GM19239 (cell line): ENCODE data around the gene RGS13.

ENCODE experiments used
- DNase-seq: peaks from one replicate; pipeline ENCODE4 v3.0.0; 2011; ENCODE audit warnings: low spot score; ENCODE audit not compliant: insufficient read length
- FAIRE-seq: peaks from 2 replicates; lab custom pipeline; 2011; peaks lifted over from hg19 to GRCh38; lab: Jason Lieb, UNC

Gene RGS13

DNA sequence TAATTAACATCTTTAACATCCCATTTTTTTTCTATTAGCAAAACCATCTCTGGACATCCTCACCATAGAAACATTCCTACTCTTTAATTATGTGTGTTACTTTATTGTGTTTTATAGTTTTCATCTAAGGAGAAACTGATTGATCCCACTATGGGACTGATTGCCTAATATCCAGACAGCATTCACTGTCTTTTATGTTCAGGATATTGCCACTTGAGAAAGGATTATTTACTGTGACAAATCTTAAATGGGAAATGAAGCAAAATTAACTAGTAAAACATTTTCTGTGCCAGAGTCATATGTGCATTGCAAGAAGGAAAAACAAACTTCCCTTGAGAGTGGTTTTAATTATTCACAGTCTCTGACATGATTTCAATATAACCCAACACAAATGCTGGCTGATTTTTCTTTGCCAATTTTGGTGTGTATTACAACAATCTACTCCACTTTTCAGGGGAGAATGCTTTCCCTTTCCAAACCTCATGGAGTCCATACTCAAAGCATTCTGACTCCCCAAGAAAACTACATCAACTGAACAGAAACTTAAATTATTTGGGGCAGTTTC is 15.8 kb upstream of the RGS13 start:
- DNase-seq (no peak), FAIRE-seq (no peak)

DNA sequence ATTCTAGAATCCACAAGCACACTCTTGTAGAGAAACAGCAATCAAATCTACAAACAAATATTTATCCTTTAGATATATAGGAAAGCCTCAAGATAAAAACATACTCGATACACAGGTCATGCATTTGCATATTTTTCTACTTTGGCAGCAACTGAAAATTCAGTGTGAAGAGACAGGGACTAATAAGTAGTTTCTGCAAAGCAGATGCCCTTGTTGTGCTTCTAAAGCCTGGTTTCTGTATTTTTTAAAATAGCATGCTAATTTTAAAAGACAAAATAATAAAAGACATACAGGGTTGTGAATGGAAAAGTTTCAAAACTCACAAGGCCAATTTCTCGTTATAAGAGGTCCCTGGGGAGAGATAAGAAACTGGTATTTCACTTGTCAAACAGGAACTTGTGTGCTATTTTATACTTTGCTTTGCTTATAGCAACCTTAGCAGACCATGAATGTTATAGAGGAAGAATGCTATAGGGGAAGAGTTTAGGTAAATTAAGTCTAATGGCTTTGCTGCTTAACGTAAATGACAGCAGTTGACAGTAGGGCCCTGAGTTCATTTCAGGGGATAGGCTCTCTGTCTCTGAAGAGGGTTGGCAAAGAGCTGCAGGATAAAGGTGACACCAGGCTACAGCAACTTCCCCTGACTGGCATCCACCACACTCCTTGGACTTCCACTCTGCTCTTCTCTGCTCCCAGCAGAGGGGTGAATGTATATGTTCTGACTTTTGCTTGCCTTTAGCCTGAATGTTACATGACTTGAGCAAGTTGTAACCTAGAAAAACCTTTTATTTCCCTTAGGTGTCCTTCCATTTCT is 9.4 kb upstream of the RGS13 start:
- DNase-seq (peak; percentile 7), FAIRE-seq (peak; percentile 89)

DNA sequence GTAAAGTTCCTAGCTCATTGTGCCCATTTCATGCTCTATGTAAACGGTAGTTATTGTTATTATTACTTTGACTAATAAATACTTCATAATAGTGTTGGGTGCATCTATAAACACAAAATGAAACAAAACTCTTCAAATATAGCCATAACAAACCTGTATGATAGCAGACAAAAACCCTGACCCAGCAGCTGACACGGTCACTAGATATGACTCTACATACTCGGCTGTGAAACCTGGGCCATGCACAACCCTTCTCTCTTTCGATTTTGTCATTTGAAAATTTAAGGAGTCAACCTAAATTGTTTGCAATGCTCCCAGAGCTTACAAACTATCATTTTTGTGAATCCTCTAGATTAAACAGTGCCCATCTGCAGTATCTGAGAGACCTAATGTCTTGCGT is 8.0 kb upstream of the RGS13 start:
- FAIRE-seq (peak; percentile 95), DNase-seq (no peak)

DNA sequence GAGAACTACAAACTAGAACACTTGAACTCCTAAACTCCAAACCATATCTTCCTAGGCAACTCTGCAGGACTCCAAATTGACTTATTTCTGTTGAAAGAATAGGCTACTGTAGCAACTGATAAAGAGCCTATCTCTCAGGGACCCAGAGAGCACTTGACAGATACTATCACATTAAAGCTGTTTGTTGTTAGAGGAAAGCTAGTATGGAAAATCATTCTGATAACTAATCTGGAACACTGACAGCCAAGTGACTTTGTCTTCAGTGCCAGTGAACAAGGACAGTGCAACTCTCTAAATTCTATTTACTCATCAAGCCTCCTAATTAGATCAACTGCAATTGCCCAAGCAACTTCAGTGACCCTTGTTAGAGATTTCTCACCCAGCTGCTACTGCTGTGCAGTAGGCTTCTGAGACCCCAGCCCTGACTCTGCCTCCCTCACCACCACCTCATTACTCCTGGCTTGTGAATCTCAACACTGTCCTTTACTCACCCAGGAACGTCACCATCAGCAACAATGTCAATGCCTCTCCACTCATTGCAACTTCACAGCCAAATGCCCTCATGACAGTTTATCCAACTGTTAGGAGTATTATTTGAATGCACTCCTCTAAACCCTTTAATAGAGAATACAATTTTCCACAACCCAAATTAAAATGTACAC is 7.4 kb upstream of the RGS13 start:
- DNase-seq (no peak), FAIRE-seq (peak; percentile 82)

DNA sequence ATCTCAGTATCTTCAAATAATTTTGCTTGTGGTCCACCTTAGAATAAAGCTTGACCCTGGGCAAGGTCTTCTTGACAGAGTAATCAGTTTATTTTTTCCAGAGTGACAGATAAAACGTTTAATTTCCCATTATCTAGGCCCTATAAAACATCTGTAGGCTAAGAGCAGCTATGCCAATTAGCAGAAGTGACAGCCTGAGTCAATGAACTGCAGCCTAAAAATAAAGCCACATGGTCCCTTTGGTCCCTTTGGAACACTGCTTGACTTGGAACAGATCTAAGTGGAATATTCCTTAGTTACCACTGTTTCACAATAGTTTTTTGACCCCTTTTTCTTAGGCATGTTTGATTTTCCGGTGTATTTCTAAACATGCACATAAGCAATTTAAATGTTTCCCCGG is 6.3 kb upstream of the RGS13 start:
- FAIRE-seq, result peak; percentile 64
- no peak for DNase-seq

DNA sequence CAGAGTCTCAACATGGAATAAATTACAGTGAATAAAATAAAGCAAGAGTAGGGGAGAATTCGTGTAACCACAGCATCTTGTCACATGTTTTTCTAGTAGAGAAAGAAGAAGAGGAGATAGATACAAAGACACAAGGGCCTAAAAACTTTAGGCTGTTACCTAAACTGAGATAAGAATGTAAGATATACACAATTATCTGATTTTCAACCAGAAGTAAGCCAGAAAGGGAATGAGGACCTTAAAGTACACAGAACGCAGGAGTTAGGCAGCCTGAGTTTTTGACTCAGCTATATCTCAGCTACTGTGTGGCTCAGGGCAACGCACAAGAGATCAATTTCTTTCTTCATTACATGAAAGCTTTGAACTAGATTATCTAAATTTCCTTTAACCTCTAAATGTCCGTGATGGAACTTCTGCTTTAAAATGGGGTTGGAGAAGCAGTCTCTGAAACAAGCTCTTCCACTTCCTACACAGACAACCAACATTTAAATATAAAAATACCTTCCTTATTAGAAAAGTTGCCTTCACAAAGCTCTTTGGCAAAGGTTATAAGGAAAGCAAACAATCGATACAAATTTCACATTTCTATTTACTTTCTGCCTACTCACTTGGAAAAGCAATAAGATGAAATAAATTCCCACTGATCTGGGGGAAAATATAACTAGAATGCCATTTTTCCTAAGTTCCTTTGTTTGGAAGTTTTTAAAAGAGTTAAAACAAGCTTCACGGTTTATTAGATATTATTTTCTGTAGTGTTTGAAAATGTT is 5.2 kb upstream of the RGS13 start:
- DNase-seq, result no peak
- no peak for FAIRE-seq

DNA sequence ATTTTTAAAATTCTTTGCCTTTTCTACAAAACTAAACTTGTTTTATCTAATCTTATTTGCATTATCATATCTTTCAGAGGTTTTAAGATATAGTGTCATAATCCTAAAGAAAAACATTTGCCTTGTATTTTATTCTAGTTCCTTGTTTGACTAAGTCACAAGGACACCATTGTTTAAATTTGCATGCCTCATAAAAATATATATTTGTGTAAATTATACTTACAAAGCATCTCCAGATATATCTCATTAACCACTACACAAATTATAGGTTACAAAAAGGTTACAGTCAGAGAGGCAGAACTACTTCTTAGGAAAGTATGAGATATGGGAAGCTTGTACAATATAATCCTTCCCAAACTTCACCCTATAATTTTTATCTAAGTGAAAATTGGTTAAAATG is 4.2 kb upstream of the RGS13 start:
- DNase-seq (no peak), FAIRE-seq (peak; percentile 39)

DNA sequence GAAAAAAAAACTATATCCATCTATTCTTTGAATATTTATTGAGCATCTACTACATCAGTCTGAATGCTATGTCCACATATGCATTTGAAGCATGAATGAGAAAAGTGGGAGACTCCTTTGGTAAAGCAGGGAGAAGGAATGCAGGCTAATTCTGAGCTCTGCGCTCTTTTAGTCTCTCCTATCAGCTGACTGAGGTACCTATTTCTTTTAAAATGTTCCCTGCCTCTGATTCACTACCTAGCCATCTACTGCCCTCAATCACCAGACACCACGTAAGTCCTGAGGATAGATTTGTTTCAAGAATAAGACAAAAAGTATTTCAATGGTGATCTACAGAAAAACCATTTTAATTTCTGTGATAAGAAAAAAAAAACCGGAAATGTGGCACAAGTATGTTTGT is 3.8 kb upstream of the RGS13 start:
- FAIRE-seq (no peak), DNase-seq (no peak)

DNA sequence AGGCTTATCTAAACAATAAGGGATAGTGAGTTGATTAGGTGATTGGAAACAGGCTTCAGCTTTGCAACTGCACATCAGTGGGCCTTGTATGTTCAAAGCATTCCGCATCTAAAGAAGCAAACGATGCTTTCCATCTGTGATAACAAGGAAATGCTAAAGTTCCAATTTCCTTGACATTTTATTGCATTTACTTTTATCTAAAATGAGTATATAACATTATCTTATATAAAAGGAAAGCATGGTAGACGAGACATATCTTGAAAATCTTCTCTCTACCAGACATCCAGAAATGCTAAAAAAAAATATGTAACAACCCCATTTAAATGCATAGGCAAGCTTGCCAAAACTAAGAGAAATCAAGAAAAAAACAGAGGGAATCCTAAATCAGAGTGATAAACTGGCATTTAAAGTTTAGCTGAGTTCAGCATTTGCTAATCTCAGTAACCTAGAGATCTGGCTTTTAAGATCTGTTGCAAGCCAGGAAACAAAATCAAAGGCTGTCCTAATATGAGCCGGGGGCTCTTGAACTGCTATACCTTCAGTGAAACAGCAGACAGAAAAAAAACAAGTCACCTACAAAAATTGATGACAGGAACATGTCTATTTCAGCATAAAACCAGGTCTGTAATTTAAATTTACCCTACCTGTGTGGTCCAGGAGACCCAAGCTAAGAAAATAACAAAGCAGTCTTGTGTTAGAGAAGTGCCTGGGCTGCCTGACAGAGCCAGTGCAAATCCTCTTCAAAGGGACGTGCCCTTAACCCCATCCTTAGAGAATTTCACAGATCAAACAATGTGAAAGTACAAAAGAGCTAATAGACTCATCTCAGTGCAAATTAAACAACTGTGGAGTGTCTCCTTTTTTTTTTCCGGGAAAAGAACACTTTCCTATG is 3.1 kb upstream of the RGS13 start:
- FAIRE-seq (no peak), DNase-seq (no peak)

DNA sequence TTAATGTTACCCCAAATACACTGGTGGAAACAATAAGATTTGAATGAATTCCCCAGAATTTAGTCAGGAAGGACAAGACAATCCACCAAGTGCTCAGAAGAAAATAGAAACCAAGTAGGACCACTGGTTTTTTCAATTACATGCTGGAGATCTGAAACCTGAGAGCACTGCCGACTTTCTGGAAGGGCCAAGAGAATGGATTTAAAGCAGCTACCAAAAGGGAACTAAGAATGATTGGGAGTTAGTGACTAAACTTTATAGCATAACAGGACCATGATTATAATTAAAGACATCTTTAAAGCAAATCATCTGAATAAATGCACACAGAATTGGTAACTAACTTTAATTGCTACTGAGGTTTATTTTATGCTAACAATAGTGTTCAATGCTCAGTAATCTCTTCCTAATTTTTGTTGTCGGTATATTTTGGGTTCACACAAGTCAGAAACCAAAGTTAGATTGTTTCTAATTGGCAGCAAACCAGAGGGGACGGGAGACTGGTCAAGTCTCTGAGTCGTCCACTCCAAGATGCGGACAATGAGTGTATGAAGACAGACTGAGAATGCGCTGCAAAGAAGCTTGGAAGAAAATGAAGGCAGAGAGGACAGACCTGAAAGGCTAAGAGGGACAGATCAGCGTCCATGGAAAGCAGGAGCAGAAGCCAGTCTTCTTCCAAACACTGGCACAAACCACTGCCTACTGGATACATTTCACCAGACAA is 2.3 kb upstream of the RGS13 start:
- DNase-seq (no peak), FAIRE-seq (no peak)

DNA sequence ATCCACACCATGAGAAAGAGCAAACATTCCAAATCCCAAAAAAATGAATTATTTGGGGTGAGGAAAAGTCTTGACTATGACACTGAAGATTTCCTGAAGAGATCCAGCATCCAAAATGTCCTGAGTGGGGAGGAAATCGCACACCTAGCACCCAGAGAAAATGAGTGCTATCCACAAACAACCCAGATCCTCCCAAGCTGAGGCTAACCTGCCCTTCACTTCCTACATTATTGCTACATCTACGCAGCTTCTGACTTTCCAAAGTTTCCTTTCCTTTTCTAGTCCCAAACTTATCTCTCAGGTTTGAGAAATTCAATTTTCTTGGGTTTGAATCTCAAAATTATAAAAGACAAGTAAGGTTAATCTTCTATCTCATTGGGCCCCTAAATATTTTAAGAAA is 906 bp upstream of the RGS13 start:
- peak; percentile 42 for FAIRE-seq
- DNase-seq, result no peak

DNA sequence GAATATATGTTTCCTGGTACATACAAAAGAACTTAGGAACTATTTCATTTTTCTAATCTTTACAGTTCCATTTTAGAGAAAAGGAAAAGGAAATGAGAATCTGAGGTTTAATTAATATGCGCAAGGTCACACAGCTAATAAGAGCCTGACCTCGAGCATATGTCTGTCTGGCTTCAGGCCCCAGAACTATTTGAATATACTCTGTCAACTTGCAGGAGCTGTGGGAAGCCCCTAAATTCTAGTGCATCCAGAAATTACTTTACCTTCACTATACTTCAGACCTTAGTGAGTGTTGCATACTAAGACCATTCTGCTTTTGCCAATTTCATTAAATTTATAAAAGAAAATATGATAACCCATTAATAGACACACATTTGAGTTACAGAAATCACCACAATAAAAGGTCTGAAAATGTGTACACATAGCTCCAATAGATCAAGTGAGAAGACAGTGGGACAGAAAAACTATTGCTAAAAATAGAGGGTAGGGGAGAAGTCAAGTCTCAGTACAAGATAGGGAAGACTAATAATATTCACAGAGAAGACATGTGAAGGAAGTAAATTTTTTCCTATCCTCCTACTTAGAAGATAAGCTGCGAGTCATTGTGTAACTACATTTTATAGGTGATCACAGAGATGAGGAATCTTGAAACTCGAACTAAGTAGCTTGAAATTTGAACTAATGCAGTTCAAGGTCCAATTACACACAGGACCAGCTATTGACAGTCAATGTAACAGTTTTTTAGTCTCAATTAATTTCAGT is 3.8 kb downstream of the RGS13 start:
- DNase-seq (no peak), FAIRE-seq (peak; percentile 55)

DNA sequence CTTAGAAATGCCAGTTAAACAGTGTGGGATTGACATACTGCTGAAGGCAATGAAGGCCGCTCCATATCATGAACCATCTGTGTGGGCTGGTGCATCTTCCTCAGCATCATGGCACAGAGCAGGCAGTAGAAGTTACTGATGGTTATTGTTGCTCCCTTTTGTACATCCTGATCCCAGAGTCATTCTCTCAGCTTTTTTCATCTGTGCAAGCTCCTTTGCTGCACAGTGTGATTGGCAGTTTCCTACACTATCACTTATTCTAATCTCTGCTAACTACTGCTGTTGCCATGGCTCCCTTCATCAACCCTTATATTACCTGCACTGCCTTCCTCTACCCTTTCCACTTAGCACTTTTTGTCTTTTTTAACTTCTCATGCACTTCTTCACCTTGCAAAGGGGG is 16.2 kb downstream of the RGS13 start:
- DNase-seq (no peak), FAIRE-seq (no peak)

DNA sequence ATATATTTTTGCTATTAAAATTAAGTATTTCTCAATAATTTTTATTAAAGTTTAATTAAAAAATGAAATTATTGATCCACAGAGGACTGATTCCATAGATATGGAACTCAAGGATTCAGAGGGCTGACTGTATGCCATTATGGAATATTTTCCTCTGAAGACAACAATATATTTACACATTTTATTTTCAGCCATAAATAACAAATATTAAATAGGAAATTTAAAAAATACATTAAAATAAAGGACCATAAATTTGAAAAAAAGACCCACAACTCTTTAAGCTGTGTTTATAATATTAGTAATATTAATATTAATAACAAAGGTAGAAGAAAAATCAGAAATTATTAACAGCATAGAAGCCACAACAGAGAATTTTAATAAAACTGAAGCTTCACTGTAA is 18.2 kb downstream of the RGS13 start:
- no peak for DNase-seq
- no peak for FAIRE-seq

DNA sequence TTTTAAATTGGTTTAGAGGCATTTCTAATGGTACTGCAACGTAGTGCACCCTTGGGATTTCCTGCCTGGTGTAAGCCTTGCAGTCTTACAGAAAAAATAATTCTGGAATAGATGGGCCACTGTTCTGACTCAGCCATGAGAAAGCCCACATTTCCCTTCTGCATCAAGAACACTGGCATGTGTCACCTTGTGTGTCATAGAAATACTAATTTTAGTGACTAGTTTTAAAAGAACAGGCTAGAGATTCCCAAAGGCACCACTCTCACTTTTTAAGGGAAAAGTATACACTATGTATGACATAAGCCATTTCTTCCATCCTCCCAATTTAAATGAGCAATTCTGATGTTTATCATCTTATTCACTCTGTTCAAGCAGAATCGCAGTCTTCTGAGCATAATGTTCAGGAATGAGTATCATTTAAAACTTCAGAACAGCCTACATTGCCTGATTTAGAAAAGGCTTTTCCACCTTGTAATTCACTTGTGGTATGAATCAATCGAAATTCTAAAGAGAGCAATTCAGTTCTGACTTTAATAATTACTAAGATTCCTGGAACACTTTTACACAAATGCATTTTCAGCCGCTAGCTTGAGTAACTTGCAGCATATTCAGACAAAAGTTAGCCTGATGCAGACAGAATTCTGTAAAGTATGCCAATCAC is 18.8 kb downstream of the RGS13 start:
- DNase-seq, result no peak
- no peak for FAIRE-seq

DNA sequence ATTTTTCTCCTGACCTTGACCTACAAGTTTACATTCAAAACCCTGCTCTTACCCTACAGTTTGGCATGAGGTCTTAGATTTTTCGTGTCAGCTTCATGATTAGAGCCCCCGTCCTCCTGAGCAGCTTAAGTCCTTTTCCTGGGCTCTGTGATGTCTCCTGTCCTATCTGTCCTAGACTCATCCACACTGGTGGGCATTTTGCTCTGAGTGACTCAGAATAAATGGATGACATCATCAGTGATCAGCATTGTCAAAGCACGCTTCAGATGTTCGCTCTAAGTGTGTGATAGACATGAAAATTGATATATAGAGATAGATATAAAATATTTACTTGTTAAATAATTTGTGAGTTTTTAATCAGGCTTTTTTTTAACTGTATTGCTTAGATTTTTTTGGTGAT is 21.8 kb downstream of the RGS13 start:
- no peak for FAIRE-seq
- no peak for DNase-seq

DNA sequence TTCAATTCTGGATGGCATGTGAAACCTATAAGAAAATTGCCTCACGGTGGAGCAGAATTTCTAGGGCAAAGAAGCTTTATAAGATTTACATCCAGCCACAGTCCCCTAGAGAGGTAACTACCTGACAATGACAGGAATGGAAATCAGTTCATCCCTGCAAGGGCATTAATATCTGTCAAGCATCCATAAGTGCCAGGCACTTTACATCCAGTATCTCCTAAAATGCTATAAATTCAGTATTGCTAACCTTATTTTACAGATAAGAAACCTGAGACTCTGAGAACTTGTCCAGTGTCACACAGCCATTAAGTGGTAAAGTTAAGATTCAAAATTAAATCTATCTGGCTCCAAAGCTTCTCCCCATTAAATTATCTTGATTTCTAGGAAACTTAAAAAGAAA is 22.3 kb downstream of the RGS13 start:
- no peak for DNase-seq
- no peak for FAIRE-seq

DNA sequence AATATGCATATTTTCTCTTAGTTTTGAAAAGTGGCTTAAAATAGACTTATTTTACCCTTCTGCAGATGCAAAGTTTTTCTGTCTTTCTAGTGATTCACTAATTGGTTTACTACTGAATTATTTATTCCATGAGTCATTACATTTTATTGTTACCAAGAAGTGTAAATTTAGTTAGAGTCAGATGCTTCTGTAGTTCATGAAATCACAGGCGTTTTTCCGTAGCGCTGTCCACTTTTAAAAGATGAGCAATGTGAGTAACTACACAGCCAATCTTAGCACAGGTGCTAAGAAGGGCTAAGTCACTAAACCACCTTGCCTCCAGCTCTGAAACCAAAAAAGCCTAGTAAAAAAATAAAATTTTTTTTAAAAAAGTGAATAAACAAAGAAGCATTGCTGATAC is 24.7 kb downstream of the RGS13 start:
- FAIRE-seq (no peak), DNase-seq (no peak)
